CD14-positive monocyte (primary cell): ENCODE data around the gene CADM1. TPM values are rescaled to one million over a fixed set of nuclear protein-coding genes. Genes with fewer than 3 reads are reported as not detected.

Experiments used
- DNase-seq, 3 donors: peaks; one replicate each; pipeline ENCODE4 v3.0.0-alpha.2; 2011 to 2022
- H2AFZ ChIP-seq: 2 replicates; pipeline ENCODE4 v1.6.0; 2012; ENCODE audit warnings: mild to moderate bottlenecking, low read depth, low read length, inconsistent platforms; ENCODE audit not compliant: insufficient read depth, poor library complexity, severe bottlenecking
- H3K27ac ChIP-seq, 2 donors: 1 replicate in 1 of 2; 2 replicates in 1 of 2; pipeline ENCODE4 v1.5.1; 2012 to 2013; ENCODE audit warnings: low read length in 2 of 2, control low read depth in 1 of 2, inconsistent platforms in 1 of 2, low read depth in 1 of 2, mild to moderate bottlenecking in 1 of 2
- H3K27me3 ChIP-seq, 2 donors: one replicate each; pipeline versions ENCODE4 v1.6.0 to v1.6.1; 2011 to 2013; ENCODE audit warnings: low read length in 2 of 2; ENCODE audit not compliant: control insufficient read depth in 2 of 2, insufficient read depth in 2 of 2
- H3K36me3 ChIP-seq, 2 donors: replicated peaks in 1 of 2; 1 replicate in 1 of 2; 2 replicates in 1 of 2; pipeline versions ENCODE4 v1.5.1 to v1.6.1; 2012 to 2013; ENCODE audit warnings: low read length in 2 of 2, control low read depth in 1 of 2, inconsistent platforms in 1 of 2, mild to moderate bottlenecking in 1 of 2; ENCODE audit not compliant: insufficient read depth in 2 of 2, control insufficient read depth in 1 of 2
- H3K4me1 ChIP-seq, 2 donors: 1 replicate in 1 of 2; 2 replicates in 1 of 2; pipeline versions ENCODE4 v1.5.1 to v1.6.1; 2012 to 2013; ENCODE audit warnings: low read length in 2 of 2, control low read depth in 1 of 2, inconsistent platforms in 1 of 2, mild to moderate bottlenecking in 1 of 2, moderate library complexity in 1 of 2; ENCODE audit not compliant: insufficient read depth in 2 of 2, control insufficient read depth in 1 of 2
- H3K4me2 ChIP-seq: replicated peaks from 2 replicates; pipeline ENCODE3; 2012; ENCODE audit warnings: low read length, moderate library complexity, mild to moderate bottlenecking; ENCODE audit not compliant: poor library complexity, severe bottlenecking; ENCODE audit errors: extremely low read depth
- H3K4me3 ChIP-seq, 3 experiments: fragments of 200-600 bp in 1 of 3; sonication (generic) in 1 of 3; replicated peaks in 1 of 3; 1 replicate in 2 of 3; 2 replicates in 1 of 3; pipeline ENCODE4 v1.5.1; 2011 to 2013; ENCODE audit warnings: low read length in 3 of 3, mild to moderate bottlenecking in 3 of 3, control low read depth in 2 of 3, low read depth in 2 of 3, inconsistent platforms in 1 of 3, moderate library complexity in 1 of 3
- H3K79me2 ChIP-seq: 2 replicates; pipeline ENCODE4 v1.6.0; 2012; ENCODE audit warnings: mild to moderate bottlenecking, control low read depth, inconsistent platforms, low read length, moderate library complexity; ENCODE audit not compliant: insufficient read depth
- H3K9ac ChIP-seq: 2 replicates; pipeline ENCODE4 v1.6.0; 2017; ENCODE audit warnings: low read length, mild to moderate bottlenecking; ENCODE audit not compliant: insufficient read depth, poor library complexity, severe bottlenecking
- H3K9me3 ChIP-seq, 2 donors: replicated peaks in 1 of 2; 1 replicate in 1 of 2; 2 replicates in 1 of 2; pipeline versions ENCODE4 v1.5.1 to v1.6.1; 2012 to 2013; ENCODE audit warnings: low read length in 2 of 2, control low read depth in 1 of 2; ENCODE audit not compliant: control insufficient read depth in 1 of 2, insufficient read depth in 1 of 2
- H4K20me1 ChIP-seq: 2 replicates; pipeline ENCODE4 v1.6.0; 2012; ENCODE audit warnings: mild to moderate bottlenecking, low read length, control low read depth, moderate library complexity; ENCODE audit not compliant: insufficient read depth
- H3K27ac Mint-ChIP-seq, 7 donors: one replicate each; pipeline ENCODE4 v1.8.0; 2020; ENCODE audit warnings: mild to moderate bottlenecking in 7 of 7, mixed read lengths in 7 of 7, moderate library complexity in 6 of 7, inconsistent platforms in 2 of 7
- H3K27me3 Mint-ChIP-seq, 3 donors: one replicate each; pipeline ENCODE4 v1.8.0; 2021 to 2022; ENCODE audit warnings: low read depth in 3 of 3, mild to moderate bottlenecking in 3 of 3, mixed read lengths in 3 of 3, moderate library complexity in 3 of 3, inconsistent platforms in 1 of 3
- H3K36me3 Mint-ChIP-seq, 2 donors: one replicate each; pipeline ENCODE4 v1.8.0; 2020; ENCODE audit warnings: mixed read lengths in 2 of 2, inconsistent platforms in 1 of 2, mild to moderate bottlenecking in 1 of 2
- H3K4me1 Mint-ChIP-seq: one replicate; pipeline ENCODE4 v1.8.0; 2020; ENCODE audit warnings: mild to moderate bottlenecking, mixed read lengths
- H3K4me3 Mint-ChIP-seq, 2 donors: one replicate each; pipeline ENCODE4 v1.8.0; 2020; ENCODE audit warnings: mild to moderate bottlenecking in 2 of 2, mixed read lengths in 2 of 2, moderate library complexity in 1 of 2
- H3K9me3 Mint-ChIP-seq, 7 donors: one replicate each; pipeline ENCODE4 v1.8.0; 2020 to 2022; ENCODE audit warnings: mixed read lengths in 7 of 7, mild to moderate bottlenecking in 6 of 7, moderate library complexity in 6 of 7, inconsistent platforms in 2 of 7
- CTCF ChIP-seq: fragments of 200-600 bp; IDR thresholded peaks from one replicate; pipeline ENCODE4 v1.8.0; 2022; ENCODE audit warnings: antibody characterized with exemption, mild to moderate bottlenecking
- WGBS: methylation state at CpG from one replicate; pipeline ENCODE4 v1.1.5; 2013; ENCODE audit warnings: missing lambda C conversion rate; ENCODE audit not compliant: insufficient coverage; 5-methylcytosine and 5-hydroxymethylcytosine counted together
- intact Hi-C, 2 donors: fragments of 100-400 bp; cut with micrococcal nuclease; formaldehyde crosslinking; loops; one replicate each; pipeline versions ENCODE4 v1.15.0 to v1.15.1; 2023
- polyA plus RNA-seq, 3 donors: library from polyadenylated mRNA; depleted of rRNA in 1 of 3; unstranded in 2 of 3; stranded (reverse) in 1 of 3; fragments of 300-500 nt in 2 of 3; fragments of >200 nt in 1 of 3; fragmentation: Illumina TruSeq in 2 of 3; gene quantifications; 1 replicate in 2 of 3; 2 replicates in 1 of 3; pipeline ENCODE4 v1.2.3, GENCODE V29; 2012 to 2021

Gene CADM1
- polyA plus RNA-seq, 3 donors = not detected

GRCh38 chr11:115162919-115163318 lies 341.3 kb downstream of the CADM1 start:
- Histone ChIP-seq H3K4me3 (no peak overlapping the region), H3K9ac (no peak overlapping the region), H3K4me1 (no peaks in the 10 kb centered on the region), H3K79me2 (no peaks in the 10 kb centered on the region), H3K27ac (no peak overlapping the region), H2AFZ (no peak overlapping the region), H3K4me2 (no peak overlapping the region), H3K9me3 (no peaks in the 10 kb centered on the region), H3K36me3 (no peaks in the 10 kb centered on the region), H3K27me3 (no peaks in the 10 kb centered on the region), H4K20me1 (no peaks in the 10 kb centered on the region)
- DNase-seq = no peak
- no peaks in the 10 kb centered on the region for H3K36me3 Mint-ChIP-seq
- 91% methylated on average over 2 of the region's 2 CpGs for WGBS
- no peak overlapping the region for H3K27ac Mint-ChIP-seq
- H3K27me3 Mint-ChIP-seq = peaks cover 2 to 5% (median 2%) of the 10 kb centered on the region in 3 donors
- no peak for TF ChIP-seq CTCF
- peaks cover 0 to 3% (median 0%) of the 10 kb centered on the region in 7 donors for H3K9me3 Mint-ChIP-seq
- H3K4me3 Mint-ChIP-seq = no peak overlapping the region
- H3K4me1 Mint-ChIP-seq = no peaks in the 10 kb centered on the region
- intact Hi-C loops = no loop called here

DNA sequence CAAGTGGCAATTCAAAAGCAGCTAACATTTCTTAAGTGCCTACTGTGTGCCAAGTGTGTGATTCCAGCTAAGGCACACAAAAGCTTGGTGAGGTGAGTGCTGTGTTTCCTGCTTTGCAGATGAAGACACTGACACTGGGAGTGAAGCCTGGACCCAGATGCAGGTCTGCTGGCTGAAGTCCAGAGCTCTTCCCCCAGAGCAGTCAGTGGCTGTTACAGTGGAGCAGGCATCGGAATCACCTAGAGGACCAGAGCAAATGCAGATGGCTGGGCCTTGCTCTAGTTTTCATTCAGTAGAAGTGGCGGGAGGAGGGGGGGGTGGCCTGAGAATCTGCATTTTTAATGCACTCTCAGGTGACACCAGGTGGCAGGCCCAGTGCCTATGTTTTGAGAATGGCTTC lies 342.3 kb downstream of the CADM1 start:
- Mint-ChIP-seq H3K27me3 (peaks cover 2 to 5% (median 2%) of the 10 kb centered on the region in 3 donors), H3K27ac (no peak overlapping the region), H3K36me3 (no peaks in the 10 kb centered on the region), H3K9me3 (peaks cover 0 to 3% (median 0%) of the 10 kb centered on the region in 7 donors), H3K4me1 (no peaks in the 10 kb centered on the region), H3K4me3 (no peak overlapping the region)
- Histone ChIP-seq H2AFZ (no peak overlapping the region), H4K20me1 (no peaks in the 10 kb centered on the region), H3K79me2 (no peaks in the 10 kb centered on the region), H3K27me3 (no peaks in the 10 kb centered on the region), H3K9ac (no peak overlapping the region), H3K27ac (no peak overlapping the region), H3K9me3 (no peaks in the 10 kb centered on the region), H3K36me3 (no peaks in the 10 kb centered on the region), H3K4me2 (no peak overlapping the region), H3K4me3 (no peak overlapping the region), H3K4me1 (no peaks in the 10 kb centered on the region)
- intact Hi-C loops = no loop called here
- no peak for TF ChIP-seq CTCF
- 85% methylated on average over 2 of the region's 2 CpGs for WGBS
- no peak for DNase-seq
